Forelimb muscle (tissue), 1 donor: ENCODE measurements around the gene HNRNPDL. TPM values are rescaled to one million over a fixed set of nuclear protein-coding genes. Genes with fewer than 3 reads are reported as not detected.
"Not testable (repeated sequence)": the region's sequence is repeated elsewhere in the genome, so short reads cannot be mapped to it uniquely, and the experiment has no call there.

ENCODE experiments used
- DNase-seq: peaks from one replicate; pipeline ENCODE4 v3.0.0-alpha.2; 2013; ENCODE audit warnings: low read depth
- polyA plus RNA-seq: library from polyadenylated mRNA; unstranded; fragments of 120-200 nt; gene quantifications from one replicate; pipeline ENCODE4 v1.2.1, GENCODE V29; 2013; ENCODE audit not compliant: insufficient read length

Gene HNRNPDL
- polyA plus RNA-seq, 1 donor = 355 TPM

- no peak for DNase-seq
Measured at GRCh38 chr4:82432596-82432995, 2.3 kb upstream of the HNRNPDL start.

- no peak for DNase-seq
Measured at GRCh38 chr4:82431831-82432230, 1.6 kb upstream of the HNRNPDL start.

GRCh38 chr4:82430964-82431745, 893 bp upstream of the HNRNPDL start:
- no peak for DNase-seq

- peak; percentile 13 for DNase-seq
Measured at GRCh38 chr4:82429728-82430192, 502 bp downstream of the HNRNPDL start.

GRCh38 chr4:82428969-82429727, 1.1 kb downstream of the HNRNPDL start:
- peak; percentile 73 for DNase-seq

GRCh38 chr4:82428526-82428968, 1.7 kb downstream of the HNRNPDL start:
- no peak for DNase-seq

- no peak for DNase-seq
Measured at GRCh38 chr4:82425478-82425877, 4.8 kb downstream of the HNRNPDL start.

GRCh38 chr4:82423245-82424054, 6.8 kb downstream of the HNRNPDL start:
- DNase-seq = no peak

- no peak for DNase-seq
Measured at GRCh38 chr4:82422616-82423015, 7.6 kb downstream of the HNRNPDL start.

GRCh38 chr4:82421796-82422560, 8.3 kb downstream of the HNRNPDL start:
- no peak for DNase-seq

GRCh38 chr4:82419451-82419850, 10.8 kb downstream of the HNRNPDL start:
- DNase-seq = no peak

GRCh38 chr4:82415922-82416365, 14.3 kb downstream of the HNRNPDL start:
- no peak for DNase-seq

- DNase-seq = not testable (repeated sequence)
Measured at GRCh38 chr4:82415061-82415460, 15.2 kb downstream of the HNRNPDL start.

- no peak for DNase-seq
Measured at GRCh38 chr4:82403725-82404124, 26.5 kb downstream of the HNRNPDL start.

GRCh38 chr4:82402196-82402775, 28.0 kb downstream of the HNRNPDL start:
- no peak for DNase-seq

GRCh38 chr4:82401600-82401999, 28.7 kb downstream of the HNRNPDL start:
- DNase-seq = no peak

- DNase-seq = no peak
Measured at GRCh38 chr4:82398263-82398662, 32.0 kb downstream of the HNRNPDL start.

GRCh38 chr4:82397527-82397926, 32.7 kb downstream of the HNRNPDL start:
- no peak for DNase-seq

- DNase-seq = no peak
Measured at GRCh38 chr4:82394896-82395295, 35.4 kb downstream of the HNRNPDL start.

- DNase-seq = not testable (repeated sequence)
Measured at GRCh38 chr4:82390061-82390460, 40.2 kb downstream of the HNRNPDL start.

- no peak for DNase-seq
Measured at GRCh38 chr4:82388405-82388804, 41.9 kb downstream of the HNRNPDL start.
